ENCODE measurements around the gene SYCP2L. TPM values are rescaled to one million over a fixed set of nuclear protein-coding genes. Genes with fewer than 3 reads are reported as not detected.

SYCP2L gene
- total and polyA plus RNA-seq, 2 of the 8 experiments (the other 6 are each of a cell fraction or from before 2014, with no cell fraction given), result 1.7 to 4.2 TPM

DNA sequence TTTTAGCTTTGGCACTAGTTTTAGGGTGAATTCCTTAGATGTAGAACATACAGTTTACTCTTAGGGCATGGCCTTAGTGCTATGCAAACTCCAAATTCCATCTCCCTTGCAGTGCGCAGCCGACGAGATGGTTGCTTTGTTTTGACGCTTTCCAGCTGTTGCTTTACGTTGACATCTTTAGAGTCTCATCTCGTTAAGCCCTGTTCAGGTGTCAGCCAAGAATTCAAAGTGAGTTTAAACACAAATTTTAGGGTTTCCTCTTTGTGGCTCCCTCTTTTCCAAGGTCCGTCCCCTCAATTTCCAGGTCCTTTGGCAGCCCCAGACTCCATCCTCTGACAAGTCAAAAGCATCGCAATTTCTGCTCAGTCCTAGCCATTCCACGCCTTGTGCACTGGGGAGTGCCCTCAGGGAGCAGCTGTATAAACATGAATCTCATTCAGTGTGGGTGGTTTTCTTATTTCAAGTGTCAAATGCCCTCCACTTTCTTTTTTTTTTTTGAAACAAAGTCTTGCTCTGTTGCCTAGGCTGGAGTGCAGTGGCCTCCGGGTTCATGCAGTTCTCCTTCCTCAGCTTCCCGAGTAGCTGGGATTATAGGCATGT is 34.4 kb upstream of the SYCP2L start:
- H4K5ac ChIP-seq (ENCODE audit: insufficient read length, low read depth, low read length), result no peak overlapping the region
- H3K79me1 ChIP-seq (ENCODE audit: low read depth, low read length), result no peaks in the 10 kb centered on the region
- FAIRE-seq, result no peak
- no peak overlapping the region for H3K4me2 ChIP-seq (ENCODE audit: insufficient read depth in 1 of 2, low read depth in 2 of 2, low read length in 2 of 2)
- no peaks in the 10 kb centered on the region for H3K23me2 ChIP-seq (ENCODE audit: low read depth, low read length)
- no peak overlapping the region for H3K9ac ChIP-seq (replicated peaks in 1 of 4; ENCODE audit: extremely low read depth in 1 of 4, low read depth in 3 of 4, low read length in 3 of 4)
- no peak for DNase-seq (ENCODE audit: low read depth in 1 of 2, low spot score in 2 of 2)
- H2BK120ac ChIP-seq (replicated peaks; ENCODE audit: low read depth, low read length), result no peak overlapping the region
- H3K56ac ChIP-seq (replicated peaks; ENCODE audit: insufficient read length, low read depth, low read length), result no peak overlapping the region
- H2BK12ac ChIP-seq (ENCODE audit: low read depth, low read length), result no peak overlapping the region
- H4K8ac ChIP-seq (ENCODE audit: extremely low read depth, insufficient read depth, low read length), result no peak overlapping the region
- ChIA-PET CTCF (ENCODE audit: partially characterized antibody) (interaction anchor here (0.7 kb wide), 1 partner anchor 9 kb away, joined by 3 read pairs; no protein-coding TSS in a partner anchor), POLR2A (ENCODE audit: partially characterized antibody) (no interaction called here)
- WGBS, 2 experiments (ENCODE audit: extremely low coverage in 1 of 2, insufficient coverage in 1 of 2, insufficient read length in 1 of 2, insufficient replicate concordance in 2 of 2, low coverage in 1 of 2, low lambda C conversion rate in 2 of 2, missing lambda C conversion rate in 1 of 2), result 94% methylated on average over 11 of the region's 11 CpGs; no CpG with 5 or more reads in 1 of the 2 experiments
- no peaks in the 10 kb centered on the region for H3K27me3 ChIP-seq (replicated peaks in 1 of 4; ENCODE audit: control insufficient read depth in 3 of 4, extremely low read depth in 1 of 4, insufficient read depth in 3 of 4, low read length in 3 of 4)
- peaks cover 0 to 3% of the 10 kb centered on the region in 2 experiments; a peak in 1 of 4 replicates for H3K9me3 ChIP-seq (ENCODE audit: insufficient read depth in 2 of 2, low read depth in 1 of 2, low read length in 1 of 2)
- H2AK5ac ChIP-seq (ENCODE audit: low read depth, low read length), result no peak overlapping the region
- H2AFZ ChIP-seq (ENCODE audit: low read length), result no peak overlapping the region
- no peaks in the 10 kb centered on the region for H3K36me3 ChIP-seq (ENCODE audit: control insufficient read depth in 2 of 4, insufficient read depth in 4 of 4, low read length in 3 of 4)
- H3K4me3 ChIP-seq (ENCODE audit: extremely low read depth in 1 of 4, insufficient read depth in 2 of 4, low read depth in 3 of 4, low read length in 4 of 4), result no peak overlapping the region
- H2BK15ac ChIP-seq (ENCODE audit: low read length), result no peak overlapping the region
- no peak overlapping the region for H3K18ac ChIP-seq (ENCODE audit: extremely low read depth, low read length)
- no peak overlapping the region for H3K27ac ChIP-seq (ENCODE audit: low read depth, low read length)
- H3K4ac ChIP-seq (replicated peaks; ENCODE audit: insufficient read length, low read depth, low read length), result no peak overlapping the region
- H2BK20ac ChIP-seq (ENCODE audit: low read length), result no peak overlapping the region
- H3K4me1 ChIP-seq (replicated peaks in 1 of 4; ENCODE audit: control insufficient read depth in 3 of 4, insufficient read depth in 4 of 4, low read length in 3 of 4), result no peaks in the 10 kb centered on the region
- no peak overlapping the region for H4K91ac ChIP-seq (replicated peaks; ENCODE audit: insufficient read length, low read length)
- H3K23ac ChIP-seq (ENCODE audit: insufficient read length), result no peak overlapping the region
- no peak overlapping the region for H3K14ac ChIP-seq (ENCODE audit: insufficient read length)
- no peaks in the 10 kb centered on the region for H3K79me2 ChIP-seq (ENCODE audit: control insufficient read depth in 1 of 2, insufficient read depth in 2 of 2, low read length in 2 of 2)
- no peak overlapping the region for H2BK5ac ChIP-seq (ENCODE audit: low read depth, low read length)
- H4K20me1 ChIP-seq (replicated peaks in 1 of 2; ENCODE audit: control insufficient read depth in 1 of 2, insufficient read depth in 2 of 2, low read length in 2 of 2), result no peaks in the 10 kb centered on the region
- TF ChIP-seq EP300 (IDR thresholded peaks at IDR 0.05; ENCODE audit: borderline replicate concordance in 1 of 2, low read depth in 2 of 2, low read length in 2 of 2) (no peak), SRF (IDR thresholded peaks at IDR 0.05; ENCODE audit: low read depth, low read length) (no peak), YY1 (IDR thresholded peaks at IDR 0.05; ENCODE audit: low read depth, low read length) (no peak), RNF2 (IDR thresholded peaks at IDR 0.05; ENCODE audit: borderline replicate concordance, low read depth, low read length, missing control alignments, poor library complexity, severe bottlenecking) (no peak), BRCA1 (IDR thresholded peaks at IDR 0.05; ENCODE audit: low read depth, low read length) (no peak), RAD21 (IDR thresholded peaks at IDR 0.05 in 1 of 2, conservative IDR thresholded peaks at IDR 0.05 in 1 of 2; ENCODE audit: low read depth in 2 of 2, low read length in 2 of 2) (no peak), EGR1 (IDR thresholded peaks at IDR 0.05; ENCODE audit: borderline replicate concordance, low read depth, low read length) (no peak), NANOG (IDR thresholded peaks at IDR 0.05; ENCODE audit: insufficient read depth, low read depth, low read length, poor library complexity, severe bottlenecking) (no peak), CBX8 (IDR thresholded peaks at IDR 0.05; ENCODE audit: borderline replicate concordance, low read depth, low read length) (no peak), HDAC6 (IDR thresholded peaks at IDR 0.05; ENCODE audit: low read depth, low read length) (no peak), GTF2F1 (IDR thresholded peaks at IDR 0.05; ENCODE audit: borderline replicate concordance, low read depth, low read length) (no peak), EZH2 (IDR thresholded peaks at IDR 0.05; ENCODE audit: low read depth, low read length, severe bottlenecking) (no peak)
